GM19238 (cell line): ENCODE measurements around the gene GHRHR.
A peak's percentile ranks its signal among the peaks of the same experiment; 100 is the strongest.

Source experiments
- DNase-seq: peaks from one replicate; pipeline ENCODE4 v3.0.0; 2011; ENCODE audit warnings: low spot score; ENCODE audit not compliant: insufficient read length

The GHRHR gene

DNA sequence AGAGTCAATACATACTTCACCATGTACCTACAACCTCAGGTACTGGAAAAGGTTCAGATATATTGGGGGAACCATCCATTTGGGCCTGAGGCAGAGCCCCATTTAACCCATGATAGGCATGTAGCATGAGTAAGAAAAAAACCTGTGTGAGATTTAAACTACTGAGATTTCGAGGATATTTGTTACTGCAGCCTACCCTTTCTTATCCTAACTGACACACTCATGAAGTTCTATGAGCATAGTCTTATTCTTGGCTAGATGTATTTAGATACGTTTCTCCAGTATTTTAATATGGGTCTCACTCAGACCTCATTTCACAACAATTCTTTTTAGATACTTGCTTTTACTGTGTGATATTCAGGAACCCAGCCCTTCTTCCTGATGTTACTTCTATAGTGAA is 39.3 kb downstream of the GHRHR start:
- no peak for DNase-seq

DNA sequence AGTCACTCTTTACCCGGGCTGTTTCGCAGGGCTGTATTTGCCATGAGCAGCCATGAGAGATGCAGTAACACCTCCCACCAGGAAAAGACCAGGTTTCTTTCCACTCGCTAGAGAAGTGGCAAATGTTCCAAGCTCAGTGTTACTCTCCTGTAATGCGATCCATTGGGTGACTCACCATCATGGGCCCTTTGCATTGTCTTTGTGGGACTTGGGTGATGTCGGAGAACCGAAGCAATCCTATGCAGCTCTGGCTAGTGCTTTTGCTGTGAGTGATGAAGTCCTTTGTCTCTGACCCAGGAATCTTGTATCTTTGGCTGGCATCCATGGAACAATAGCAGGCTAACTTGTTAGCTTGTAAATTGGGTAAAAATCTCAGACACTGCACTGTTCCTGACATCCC is 40.0 kb downstream of the GHRHR start:
- no peak for DNase-seq

DNA sequence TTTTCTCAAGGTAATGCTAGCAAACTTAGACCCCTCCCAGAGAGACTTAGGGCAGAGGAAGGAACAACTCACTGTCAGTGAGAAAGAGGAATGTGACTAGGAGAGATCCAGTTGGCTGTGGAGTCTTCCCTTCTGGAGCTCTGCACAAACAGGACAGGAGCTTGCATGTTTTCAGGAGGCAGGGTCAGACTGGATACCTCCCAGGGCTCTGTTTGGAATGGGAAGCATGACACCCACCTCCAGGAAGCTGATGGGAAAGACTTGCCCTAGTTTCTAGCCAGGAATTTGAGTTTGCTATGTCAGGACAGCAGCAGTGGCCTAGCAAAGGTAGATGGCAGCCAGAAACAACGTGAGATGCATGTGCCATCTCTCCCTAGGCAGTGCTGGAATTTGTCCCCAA is 40.6 kb downstream of the GHRHR start:
- no peak for DNase-seq

DNA sequence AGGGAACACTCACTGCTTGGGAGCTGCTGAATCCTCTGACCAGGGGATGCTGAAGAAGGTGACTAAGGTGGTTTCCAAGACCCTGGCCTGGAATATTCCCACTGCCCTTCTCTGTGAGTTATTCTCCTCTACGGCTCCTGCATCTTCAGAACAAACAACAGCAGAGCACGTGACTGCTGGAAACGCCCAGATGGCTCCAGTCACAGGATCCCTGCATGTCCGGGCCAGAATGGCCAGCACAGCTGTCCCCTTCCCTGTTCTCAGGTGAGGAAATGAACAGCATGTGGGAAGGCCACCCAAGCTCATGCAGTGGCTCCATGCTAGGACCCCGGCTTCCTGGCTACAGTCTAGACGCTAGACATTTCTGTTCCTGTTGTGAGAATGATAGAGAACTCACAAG is 43.1 kb downstream of the GHRHR start:
- no peak for DNase-seq

DNA sequence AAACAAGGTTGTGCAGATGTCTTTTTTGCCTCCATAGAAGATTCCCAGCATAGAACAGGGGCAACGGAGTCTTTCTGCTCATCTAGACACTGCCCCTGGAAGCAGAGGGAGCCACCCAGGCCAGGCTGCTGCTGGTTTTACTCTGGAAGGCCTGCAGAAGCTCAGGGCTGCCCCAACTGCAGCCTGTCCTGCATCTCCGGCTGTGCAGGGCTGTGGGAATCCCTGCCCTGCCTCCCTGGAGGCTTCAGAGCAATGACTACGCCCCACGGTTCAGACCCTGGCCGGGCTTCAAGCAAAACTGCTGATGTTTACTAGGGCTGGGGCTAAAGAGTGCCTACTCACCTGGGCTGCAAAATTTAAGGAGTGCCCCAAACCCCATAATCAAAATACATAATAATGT is 43.9 kb downstream of the GHRHR start:
- DNase-seq = no peak

DNA sequence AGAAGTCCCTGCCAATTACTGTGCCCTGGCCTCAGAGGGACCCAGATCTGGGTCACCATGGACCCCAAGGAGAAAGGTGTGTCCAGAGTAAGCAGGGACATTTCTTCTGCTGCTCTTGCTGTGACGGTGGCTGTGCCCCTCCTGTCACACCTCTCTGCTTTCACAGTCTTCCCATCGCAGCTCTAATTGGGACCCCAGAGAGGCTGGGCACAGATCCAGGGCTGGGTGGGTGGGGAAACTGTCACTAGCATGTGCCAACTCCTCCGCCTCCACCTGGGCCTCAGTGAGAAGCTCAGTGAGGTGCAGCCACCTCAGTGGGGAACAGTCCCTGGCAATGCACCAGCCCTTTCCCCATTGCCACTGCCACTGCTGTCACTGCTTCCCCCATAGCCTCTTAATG is 51.1 kb downstream of the GHRHR start:
- no peak for DNase-seq

DNA sequence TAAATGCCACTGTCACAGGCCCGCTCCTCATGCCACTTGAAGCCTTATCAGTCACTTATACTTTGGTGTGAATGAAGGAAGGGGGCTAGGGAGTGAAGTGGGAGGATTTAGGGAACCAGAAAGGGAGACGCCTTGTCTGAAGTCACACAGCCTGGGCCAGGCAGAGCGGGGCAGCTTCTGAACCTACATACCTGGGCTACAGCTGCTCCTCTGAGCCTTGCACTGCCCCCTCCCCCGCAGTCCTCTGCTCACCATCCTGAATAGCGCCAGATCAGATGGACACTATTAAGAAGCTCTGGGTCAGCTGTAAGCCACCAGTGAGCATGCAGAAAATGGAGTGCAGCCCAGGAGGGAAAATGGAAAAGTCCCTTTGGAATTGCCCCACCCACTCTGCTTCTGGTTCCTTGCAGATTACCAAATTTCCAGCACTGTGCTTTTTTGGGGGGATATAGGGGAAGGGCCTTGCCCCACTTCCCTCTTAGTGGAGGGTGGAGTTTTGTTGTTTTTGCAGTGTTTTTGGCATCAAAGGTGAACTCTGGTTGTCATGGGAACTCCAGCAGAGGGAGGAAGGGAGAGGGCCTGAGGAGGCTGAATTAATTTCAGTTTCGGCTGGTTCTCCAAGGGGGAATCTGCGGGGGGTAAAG is 53.4 kb downstream of the GHRHR start:
- DNase-seq = no peak

DNA sequence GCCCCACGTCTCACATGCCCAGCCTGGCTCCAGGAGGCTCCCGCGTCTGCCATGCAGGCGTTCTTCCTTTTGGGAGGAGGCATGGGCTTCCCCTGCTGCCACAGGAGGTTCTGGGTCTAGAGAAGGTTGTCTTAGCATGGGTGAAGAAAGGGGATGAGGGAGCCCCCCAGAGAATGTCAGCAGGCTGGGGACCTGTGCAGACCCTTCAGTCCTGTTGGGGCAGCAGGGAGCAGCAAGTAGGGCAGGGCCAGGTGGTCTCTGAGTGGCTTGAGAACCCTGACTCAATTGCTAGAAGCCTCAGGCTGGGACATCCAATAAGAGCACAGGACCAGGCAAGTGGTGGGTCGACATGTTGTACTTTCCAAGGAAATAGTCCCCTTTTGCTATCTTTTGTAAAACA is 54.0 kb downstream of the GHRHR start:
- DNase-seq = no peak

DNA sequence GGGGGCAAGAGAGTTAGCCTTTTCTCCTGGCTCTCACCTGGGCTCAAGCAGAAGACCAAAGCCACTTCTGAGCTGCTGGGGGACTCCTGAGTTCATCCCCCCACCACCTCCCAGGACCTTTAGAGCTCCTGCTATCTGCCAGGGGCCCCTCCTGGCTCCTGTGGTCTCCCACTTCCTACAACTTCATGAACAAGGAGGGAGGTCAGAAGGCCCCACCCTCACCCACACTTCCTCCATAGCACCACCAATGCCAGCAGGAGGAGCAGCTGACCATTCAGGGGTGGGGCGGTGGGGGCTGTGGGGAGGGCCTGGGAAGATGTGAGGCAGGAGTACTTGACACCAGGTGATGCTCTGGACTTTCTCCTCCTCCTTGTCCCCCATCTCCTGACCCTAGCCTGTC is 55.8 kb downstream of the GHRHR start:
- no peak for DNase-seq

DNA sequence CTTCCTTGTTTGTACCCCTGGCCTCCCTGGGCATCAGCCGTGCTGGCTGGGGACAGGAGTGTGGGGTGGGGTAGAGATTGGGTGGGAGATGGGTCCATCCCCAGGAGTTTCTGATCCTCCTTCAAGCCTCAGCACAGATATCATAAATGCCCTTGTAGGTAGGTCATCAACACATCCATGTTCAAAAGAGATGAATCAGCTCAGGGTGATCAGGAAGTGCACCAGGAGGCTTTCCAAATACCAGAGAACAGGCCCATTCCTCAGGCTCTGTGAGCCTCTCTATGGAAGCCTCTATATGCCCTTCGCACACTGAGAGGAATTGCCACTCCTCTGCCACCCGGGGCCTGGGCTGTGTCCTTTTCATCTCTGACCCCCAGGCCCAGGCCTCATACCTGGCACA is 56.4 kb downstream of the GHRHR start:
- no peak for DNase-seq

DNA sequence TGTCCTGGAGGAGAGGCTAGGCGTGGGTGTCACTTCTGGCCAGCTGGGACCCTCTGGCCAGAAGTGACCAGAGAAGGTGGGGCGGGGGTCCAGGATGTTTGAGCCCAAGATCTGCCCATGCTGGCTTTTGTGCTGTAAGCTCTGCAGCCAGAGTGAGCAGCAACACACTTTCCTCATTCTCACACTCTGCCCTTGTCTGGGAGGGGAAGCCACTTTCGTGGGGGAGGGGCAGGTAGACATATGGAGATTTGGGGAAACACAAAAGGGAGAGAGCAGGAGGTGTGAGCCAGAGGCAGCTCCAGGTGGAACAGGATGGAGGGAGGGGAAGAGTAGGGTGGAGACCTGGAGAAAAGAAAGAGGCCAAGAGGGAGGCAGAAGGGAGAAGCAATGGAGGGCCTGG is 56.9 kb downstream of the GHRHR start:
- DNase-seq = no peak

DNA sequence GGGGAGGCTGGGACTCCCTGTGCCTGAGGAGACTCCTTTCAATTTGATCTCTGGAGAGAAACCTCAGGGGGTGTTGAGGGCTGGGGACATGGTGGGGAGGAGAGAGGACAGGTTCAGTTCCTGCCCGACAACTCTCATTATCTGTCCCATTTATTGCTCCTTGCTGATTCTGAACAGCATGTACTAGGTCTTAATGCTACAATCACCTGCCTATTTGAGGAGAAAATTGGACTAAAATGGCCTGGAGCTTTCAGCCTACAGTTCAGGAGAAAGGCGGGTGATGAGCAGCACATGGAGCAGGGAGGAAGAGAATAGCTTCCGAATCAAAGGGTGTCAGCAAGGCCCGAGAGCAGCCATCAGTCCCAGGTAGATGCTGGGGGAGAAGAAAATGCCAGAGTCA is 58.4 kb downstream of the GHRHR start:
- no peak for DNase-seq

DNA sequence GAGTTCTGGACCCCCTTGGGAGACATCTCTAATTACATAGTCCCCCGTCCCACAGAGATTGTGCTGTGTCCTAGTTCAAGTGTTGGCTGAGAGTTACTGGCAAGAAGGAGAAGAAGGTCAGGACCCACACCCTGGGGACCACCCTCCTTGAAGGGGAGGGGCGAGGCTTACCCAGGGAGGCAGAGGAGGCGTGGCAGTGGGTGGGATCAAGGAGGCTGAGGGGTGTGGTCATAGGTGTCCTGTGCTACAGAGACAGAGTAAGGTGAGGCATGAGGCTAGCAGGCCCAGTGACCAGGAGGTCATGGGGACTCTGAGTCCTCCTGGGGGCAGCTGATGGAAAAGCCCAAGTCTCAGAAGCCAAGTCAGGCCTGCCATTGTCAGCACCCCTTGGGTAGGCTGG is 59.0 kb downstream of the GHRHR start:
- DNase-seq = no peak

DNA sequence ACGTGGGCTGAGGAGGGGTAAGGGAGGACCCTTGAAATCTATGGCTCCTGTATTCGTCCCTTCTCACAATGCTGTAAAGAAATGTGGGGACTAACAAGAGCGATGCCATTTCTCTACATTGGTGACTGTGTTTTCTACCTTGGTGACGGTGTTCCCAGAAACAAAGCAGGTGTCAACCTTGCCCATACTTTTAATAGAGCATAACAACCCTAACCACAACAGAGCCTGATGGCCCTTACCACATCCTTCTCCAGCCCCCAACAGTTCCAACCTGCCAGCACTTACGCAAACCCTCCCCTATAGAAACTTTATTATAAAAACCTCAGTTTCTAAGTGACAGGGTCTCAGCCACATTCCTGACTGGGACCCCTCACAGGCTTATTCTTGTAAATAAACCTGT is 60.1 kb downstream of the GHRHR start:
- DNase-seq = no peak

DNA sequence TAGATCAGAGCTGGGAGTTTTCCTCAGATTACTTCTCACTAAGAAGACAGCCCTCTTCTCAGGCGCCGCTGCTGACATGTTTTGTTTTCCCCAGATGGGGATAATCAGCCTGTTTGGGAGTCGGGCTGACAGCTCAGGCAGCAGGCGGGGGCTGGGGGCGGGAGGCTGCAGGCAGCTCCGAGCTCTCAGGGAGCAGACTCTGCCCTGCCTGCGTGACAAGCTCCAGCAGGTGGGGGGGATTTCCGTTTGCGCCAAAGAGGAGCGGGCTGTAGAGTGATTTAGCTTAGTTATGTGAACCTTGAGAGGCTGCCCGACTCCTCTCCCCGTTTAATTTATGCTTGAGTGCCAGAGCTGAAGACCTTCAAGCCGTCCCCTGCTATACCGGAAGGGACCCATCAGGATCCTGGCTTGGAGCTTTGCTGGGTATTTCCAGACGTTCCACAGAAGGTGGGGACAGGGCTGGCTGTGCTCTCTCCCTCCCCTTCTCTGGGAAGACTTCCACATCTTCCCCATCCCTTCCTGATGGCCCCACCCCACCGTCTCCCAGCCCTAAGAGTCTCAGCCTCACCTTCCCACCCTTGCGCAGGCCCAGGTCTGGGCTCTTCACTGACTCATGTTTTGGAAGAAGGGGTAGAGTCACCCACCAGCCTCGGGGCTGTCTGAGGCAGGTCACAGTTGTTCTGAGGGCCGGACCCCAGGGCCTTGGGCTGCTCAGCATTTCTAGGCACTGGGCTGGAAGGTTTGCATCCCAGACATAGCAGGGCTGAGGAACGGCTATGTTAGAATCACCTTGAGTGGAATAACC is 63.6 kb downstream of the GHRHR start:
- DNase-seq = peak; percentile 25

DNA sequence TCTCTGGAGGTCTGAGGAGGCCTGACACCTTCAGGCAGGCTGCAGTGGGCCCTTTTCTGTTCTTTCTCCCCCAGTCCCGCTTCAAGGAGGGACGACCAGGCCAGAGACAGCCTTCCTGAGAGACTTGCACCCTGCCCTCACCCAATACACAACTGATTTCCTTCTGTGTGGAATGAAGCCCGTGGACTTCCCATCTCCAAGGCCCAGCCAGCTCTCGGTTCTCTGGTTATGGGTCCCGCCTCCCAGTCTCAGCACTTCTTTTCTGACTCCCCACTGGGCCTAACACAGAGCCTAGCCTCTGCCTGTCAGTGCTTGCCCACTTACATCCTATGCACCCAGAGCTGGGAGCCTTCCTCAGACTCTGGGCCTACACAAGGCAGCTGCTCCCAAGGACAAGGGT is 64.3 kb downstream of the GHRHR start:
- DNase-seq = no peak

DNA sequence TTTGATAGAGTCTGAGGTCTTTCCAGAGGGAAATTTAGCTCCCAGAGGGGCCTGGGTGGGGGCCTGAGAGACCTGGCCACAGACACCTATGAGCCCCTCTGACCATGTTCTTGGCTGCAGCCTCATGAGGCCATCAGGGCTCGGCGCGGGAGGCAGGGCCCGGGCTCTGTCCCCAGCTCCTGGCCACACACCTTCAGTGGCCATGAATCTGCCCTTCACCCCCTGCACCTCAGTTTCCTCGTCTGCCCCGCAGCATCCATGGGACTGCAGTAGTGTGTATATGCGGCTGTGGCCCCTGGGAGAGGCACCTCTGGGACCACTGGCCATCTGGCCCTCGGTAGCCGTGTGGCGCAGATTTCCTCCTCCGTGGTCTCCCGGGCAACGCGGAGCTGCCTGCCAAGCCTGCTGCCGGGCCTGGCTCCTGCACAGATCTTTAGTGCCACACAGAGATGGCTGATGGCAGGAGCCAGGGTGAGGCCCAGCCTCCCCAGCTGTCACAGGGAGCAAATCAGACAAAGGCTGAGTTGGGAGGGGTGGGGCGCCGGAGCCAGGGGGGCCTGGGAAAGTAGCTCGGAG is 64.8 kb downstream of the GHRHR start:
- DNase-seq = no peak
